SU-DHL-6 (cell line): Measurements from ENCODE around the gene CLEC14A.

Experiments used
- EZH2phosphoT487 ChIP-seq: fragments of 200-600 bp; sonication (generic), shearing (Covaris generic); conservative IDR thresholded peaks from 2 replicates; pipeline ENCODE4 v1.6.1; 2018; ENCODE audit warnings: mild to moderate bottlenecking, antibody characterized with exemption, low read length, moderate library complexity, mixed read lengths
- TF ChIP-seq, protein P1 (sequence below): fragments of 200-600 bp; sonication (generic); IDR thresholded peaks from one replicate; pipeline ENCODE4 v1.5.1; 2017; ENCODE audit warnings: antibody characterized with exemption, mild to moderate bottlenecking, low read length, moderate library complexity; ENCODE audit not compliant: insufficient read depth, poor library complexity, severe bottlenecking

DNA sequence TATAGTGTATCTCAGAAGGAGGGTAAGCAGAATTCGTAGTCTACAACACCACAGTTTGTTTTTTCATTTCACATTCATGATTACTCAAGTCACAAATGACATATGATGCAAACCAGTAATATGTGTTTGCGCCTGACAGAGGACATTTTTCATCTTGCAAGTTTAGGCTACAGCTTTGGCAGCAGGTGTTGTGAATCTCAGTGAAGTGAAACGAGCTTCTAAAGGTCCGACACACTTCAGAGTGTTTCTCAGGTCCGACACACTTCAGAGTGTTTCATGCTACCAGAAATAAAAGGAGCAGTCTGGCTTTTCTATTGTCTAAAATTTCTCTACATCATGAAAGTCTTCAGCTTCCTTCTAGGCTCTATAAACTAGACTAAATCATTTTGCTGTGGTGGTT, 22.7 kb downstream of the CLEC14A start:
- TF ChIP-seq, protein P1, sequence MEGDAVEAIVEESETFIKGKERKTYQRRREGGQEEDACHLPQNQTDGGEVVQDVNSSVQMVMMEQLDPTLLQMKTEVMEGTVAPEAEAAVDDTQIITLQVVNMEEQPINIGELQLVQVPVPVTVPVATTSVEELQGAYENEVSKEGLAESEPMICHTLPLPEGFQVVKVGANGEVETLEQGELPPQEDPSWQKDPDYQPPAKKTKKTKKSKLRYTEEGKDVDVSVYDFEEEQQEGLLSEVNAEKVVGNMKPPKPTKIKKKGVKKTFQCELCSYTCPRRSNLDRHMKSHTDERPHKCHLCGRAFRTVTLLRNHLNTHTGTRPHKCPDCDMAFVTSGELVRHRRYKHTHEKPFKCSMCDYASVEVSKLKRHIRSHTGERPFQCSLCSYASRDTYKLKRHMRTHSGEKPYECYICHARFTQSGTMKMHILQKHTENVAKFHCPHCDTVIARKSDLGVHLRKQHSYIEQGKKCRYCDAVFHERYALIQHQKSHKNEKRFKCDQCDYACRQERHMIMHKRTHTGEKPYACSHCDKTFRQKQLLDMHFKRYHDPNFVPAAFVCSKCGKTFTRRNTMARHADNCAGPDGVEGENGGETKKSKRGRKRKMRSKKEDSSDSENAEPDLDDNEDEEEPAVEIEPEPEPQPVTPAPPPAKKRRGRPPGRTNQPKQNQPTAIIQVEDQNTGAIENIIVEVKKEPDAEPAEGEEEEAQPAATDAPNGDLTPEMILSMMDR, result no peak
- no peak for TF ChIP-seq EZH2phosphoT487
